Spinal cord (tissue), 10 donors: ENCODE results near the gene OGT. TPM values are rescaled to one million over a fixed set of nuclear protein-coding genes. Genes with fewer than 3 reads are reported as not detected.
A peak's percentile ranks its signal among the peaks of the same experiment; 100 is the strongest.

Experiments used
- DNase-seq, 6 donors: peaks; one replicate each; pipeline versions ENCODE4 v3.0.0 to v3.0.0-alpha.2; 2013 to 2015; ENCODE audit warnings: low spot score in 6 of 6, low read depth in 4 of 6
- H3K27ac ChIP-seq: one replicate; pipeline ENCODE4 v1.5.1; 2013; ENCODE audit warnings: low read depth, low read length, control low read depth
- H3K27me3 ChIP-seq: one replicate; pipeline ENCODE4 v1.6.1; 2013; ENCODE audit warnings: low read length; ENCODE audit not compliant: control insufficient read depth, insufficient read depth
- H3K36me3 ChIP-seq: one replicate; pipeline ENCODE4 v1.6.1; 2013; ENCODE audit warnings: low read length; ENCODE audit not compliant: control insufficient read depth, insufficient read depth
- H3K4me1 ChIP-seq: one replicate; pipeline ENCODE4 v1.6.1; 2013; ENCODE audit warnings: low read length; ENCODE audit not compliant: control insufficient read depth, insufficient read depth
- H3K4me3 ChIP-seq: one replicate; pipeline ENCODE4 v1.5.1; 2013; ENCODE audit warnings: low read depth, low read length, control low read depth
- H3K9me3 ChIP-seq: one replicate; pipeline ENCODE4 v1.6.1; 2013; ENCODE audit warnings: low read length; ENCODE audit not compliant: control insufficient read depth, insufficient read depth
- WGBS: methylation state at CpG from one replicate; pipeline ENCODE4 v1.1.5; 2013; ENCODE audit warnings: missing lambda C conversion rate; ENCODE audit not compliant: insufficient coverage; 5-methylcytosine and 5-hydroxymethylcytosine counted together
- polyA plus RNA-seq, 2 donors: library from polyadenylated mRNA; unstranded; fragments of 120-200 nt; gene quantifications; one replicate each; pipeline ENCODE4 v1.2.1, GENCODE V29; 2013; ENCODE audit not compliant: insufficient read length in 2 of 2
- total RNA-seq, 2 donors: library from RNA; depleted of rRNA in 1 of 2; stranded (reverse); fragments of 120-200 nt in 1 of 2; fragments of >200 nt in 1 of 2; gene quantifications; one replicate each; pipeline versions ENCODE4 v1.2.3 to v1.2.4, GENCODE V29; 2013 to 2014
- donor health status: healthy.

OGT gene
- total and polyA plus RNA-seq, 4 donors = 111 to 187 (median 127) TPM

DNA sequence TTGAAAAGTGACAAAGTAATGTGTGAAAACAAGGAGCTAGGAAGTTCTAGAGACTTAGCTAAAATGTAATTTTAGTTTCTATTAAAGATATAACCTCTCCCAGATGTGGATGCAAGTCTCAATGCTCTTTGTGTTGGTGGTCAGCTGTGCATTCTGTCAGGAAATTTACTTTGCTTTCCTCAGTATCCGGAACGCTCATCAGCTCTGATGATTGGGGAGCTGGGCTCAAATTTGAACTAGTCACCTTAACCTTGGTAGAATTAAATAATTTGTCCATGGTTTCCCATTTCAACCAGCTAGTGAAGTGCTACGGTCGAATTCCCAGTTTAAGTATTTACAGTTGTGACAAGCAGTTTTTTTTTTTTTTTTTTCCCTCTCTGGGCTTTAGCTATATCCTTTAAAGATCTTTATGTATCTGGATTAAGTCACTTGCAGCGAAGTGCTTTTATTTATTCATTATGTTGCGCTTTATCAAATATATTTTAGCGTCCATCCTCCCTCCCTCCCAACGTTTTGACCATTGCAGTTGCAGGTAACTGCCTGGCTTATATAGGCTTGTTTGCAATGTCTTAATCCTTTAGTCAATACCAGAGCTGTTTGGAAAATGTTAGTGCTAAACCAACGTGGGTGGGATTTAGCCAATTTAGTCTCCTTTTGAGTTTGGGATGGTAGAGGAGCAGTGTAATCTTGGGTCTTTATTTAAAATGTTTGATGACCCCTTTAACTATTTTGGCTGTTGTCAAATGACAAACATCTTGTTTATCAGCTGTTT is 2.1 kb downstream of the OGT start:
- peak in 1 of 6 donors; percentile 1 for DNase-seq
- peak overlapping the region; percentile 81 for H3K4me3 ChIP-seq
- WGBS = 20% methylated on average over 1 of the region's 9 CpGs
- no peaks in the 10 kb centered on the region for H3K9me3 ChIP-seq
- no peaks in the 10 kb centered on the region for H3K27me3 ChIP-seq
- peaks cover 2% of the 10 kb centered on the region for H3K4me1 ChIP-seq
- H3K36me3 ChIP-seq = no peaks in the 10 kb centered on the region
- H3K27ac ChIP-seq = peak overlapping the region; percentile 90

DNA sequence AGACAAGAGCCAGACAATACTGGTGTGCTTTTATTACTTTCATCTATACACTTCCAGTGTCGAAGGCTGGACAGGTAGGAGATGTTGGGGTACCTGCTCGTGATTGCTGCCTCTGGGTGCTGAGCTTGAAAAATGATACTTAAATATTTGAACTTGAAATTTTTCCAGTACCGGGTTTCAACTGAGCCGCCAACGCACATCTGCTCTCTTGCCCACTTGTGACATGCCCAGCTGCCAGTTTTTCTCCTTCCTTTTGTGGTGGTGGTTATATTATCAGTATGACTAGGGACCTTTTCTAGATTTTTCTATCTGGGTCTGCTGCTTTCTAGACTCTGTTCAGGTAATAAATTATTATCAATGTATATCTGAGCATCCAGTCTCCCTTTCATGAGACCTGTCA is 3.4 kb downstream of the OGT start:
- WGBS = no CpG with 5 or more reads among the region's 5 CpGs

DNA sequence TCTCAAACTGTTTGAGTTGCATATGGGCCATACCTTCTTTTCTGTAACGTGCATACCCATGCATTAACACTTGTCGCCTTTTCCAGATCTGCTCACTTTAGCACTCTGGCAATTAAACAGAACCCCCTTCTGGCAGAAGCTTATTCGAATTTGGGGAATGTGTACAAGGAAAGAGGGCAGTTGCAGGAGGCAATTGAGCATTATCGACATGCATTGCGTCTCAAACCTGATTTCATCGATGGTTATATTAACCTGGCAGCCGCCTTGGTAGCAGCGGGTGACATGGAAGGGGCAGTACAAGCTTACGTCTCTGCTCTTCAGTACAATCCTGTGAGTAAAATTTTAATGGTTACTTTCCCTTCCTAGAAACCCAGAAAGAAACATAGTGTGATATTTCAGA is 4.8 kb downstream of the OGT start:
- H3K9me3 ChIP-seq = no peaks in the 10 kb centered on the region
- H3K27ac ChIP-seq = no peak overlapping the region
- no peaks in the 10 kb centered on the region for H3K27me3 ChIP-seq
- no peaks in the 10 kb centered on the region for H3K36me3 ChIP-seq
- DNase-seq = no peak
- H3K4me1 ChIP-seq = peaks cover 2% of the 10 kb centered on the region
- WGBS = 80% methylated on average over 5 of the region's 9 CpGs
- H3K4me3 ChIP-seq = no peak overlapping the region

More for the DNA sequence above, 3.4 kb downstream of the OGT start:
- DNase-seq = peak in 2 of 6 donors; percentile 6 to 8
- H3K9me3 ChIP-seq = no peaks in the 10 kb centered on the region
- no peak overlapping the region for H3K27ac ChIP-seq
- no peak overlapping the region for H3K4me3 ChIP-seq
- peaks cover 2% of the 10 kb centered on the region for H3K4me1 ChIP-seq
- H3K36me3 ChIP-seq = no peaks in the 10 kb centered on the region
- no peaks in the 10 kb centered on the region for H3K27me3 ChIP-seq

DNA sequence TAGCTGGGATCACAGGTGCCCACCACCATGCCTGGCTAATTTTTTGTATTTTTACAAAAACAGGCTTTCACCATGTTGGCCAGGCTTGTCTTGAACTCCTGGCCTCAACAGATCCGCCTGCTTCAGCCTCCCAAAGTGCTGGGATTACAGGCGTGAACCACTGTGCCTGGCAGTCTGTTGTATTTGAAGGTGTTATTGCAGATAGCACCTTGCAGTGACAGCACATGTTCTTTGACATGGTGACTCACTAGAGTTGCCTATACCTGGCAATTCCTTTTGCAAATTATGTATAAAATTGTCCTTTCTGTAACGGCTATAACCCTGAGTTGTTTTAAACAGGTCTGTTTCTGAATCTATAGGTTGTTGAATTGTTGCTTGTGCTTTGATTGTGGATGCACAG is 7.9 kb downstream of the OGT start:
- peaks cover 2% of the 10 kb centered on the region for H3K4me1 ChIP-seq
- no peak overlapping the region for H3K4me3 ChIP-seq
- WGBS = 100% methylated on average over 1 of the region's 3 CpGs
- H3K36me3 ChIP-seq = no peaks in the 10 kb centered on the region
- no peak for DNase-seq
- no peaks in the 10 kb centered on the region for H3K27me3 ChIP-seq
- H3K9me3 ChIP-seq = no peaks in the 10 kb centered on the region
- H3K27ac ChIP-seq = no peak overlapping the region

DNA sequence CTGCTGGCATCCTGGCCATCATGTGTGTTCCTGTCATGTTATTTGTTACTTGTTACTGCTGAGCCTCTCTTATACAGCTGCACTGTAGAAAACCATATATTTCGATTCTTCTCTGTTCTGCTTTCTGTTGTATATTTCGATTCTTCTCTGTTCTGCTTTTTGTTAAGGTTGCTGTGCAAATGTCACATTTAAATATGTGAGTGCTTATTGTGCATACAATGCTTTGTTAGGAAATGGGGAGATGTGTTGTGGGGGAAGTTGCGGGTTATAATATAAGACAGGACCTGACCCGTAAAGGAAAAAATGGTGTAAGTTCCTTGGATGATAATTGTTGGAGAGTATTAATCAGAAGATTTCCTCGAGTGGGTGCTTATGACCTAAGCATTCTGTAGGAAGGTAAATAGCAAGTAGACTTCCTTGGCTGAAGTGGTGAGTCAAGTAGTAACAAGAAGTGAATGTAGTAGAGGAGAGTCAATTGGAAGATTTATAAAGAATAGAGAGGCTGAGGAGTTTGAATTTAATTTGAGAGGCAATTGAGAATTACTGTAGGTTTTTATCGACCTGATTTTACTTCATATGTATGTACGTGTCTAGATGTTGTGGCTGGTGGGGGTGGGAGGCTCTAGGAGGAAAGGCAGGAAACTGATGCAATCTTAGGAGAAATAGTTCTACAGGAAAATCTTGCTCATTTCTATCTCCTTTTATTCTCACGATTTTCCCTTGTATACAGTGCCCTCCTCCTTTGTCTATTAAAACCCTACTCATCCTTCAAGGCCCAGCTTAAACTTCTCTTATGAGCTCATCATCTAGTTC is 8.5 kb downstream of the OGT start:
- WGBS = 73% methylated on average over 4 of the region's 8 CpGs
- Histone ChIP-seq H3K9me3 (no peaks in the 10 kb centered on the region), H3K4me3 (no peak overlapping the region), H3K27me3 (no peaks in the 10 kb centered on the region), H3K36me3 (no peaks in the 10 kb centered on the region), H3K27ac (no peak overlapping the region), H3K4me1 (peaks cover 2% of the 10 kb centered on the region)
- no peak for DNase-seq

DNA sequence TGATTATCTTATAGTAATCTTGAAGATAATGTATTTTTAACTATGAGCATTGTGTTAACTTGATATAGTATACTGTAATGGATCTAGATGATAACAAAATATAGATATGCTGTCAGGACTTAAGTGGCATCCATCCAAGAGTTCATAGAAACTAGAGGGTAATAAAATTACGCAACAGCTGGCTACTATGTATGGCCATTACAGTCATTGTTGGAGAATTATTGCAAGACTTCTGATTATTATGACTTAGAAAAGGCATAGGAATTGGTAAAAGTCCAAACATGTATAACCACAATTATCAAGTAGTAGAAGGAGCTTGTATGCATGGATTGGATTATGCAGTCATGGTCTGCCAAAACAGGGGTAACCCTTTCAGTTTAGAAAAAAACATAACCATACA is 9.5 kb downstream of the OGT start:
- Histone ChIP-seq H3K4me3 (no peak overlapping the region), H3K27ac (no peak overlapping the region), H3K27me3 (no peaks in the 10 kb centered on the region), H3K36me3 (peaks cover under 1% of the 10 kb centered on the region), H3K9me3 (no peaks in the 10 kb centered on the region), H3K4me1 (peaks cover 2% of the 10 kb centered on the region)
- WGBS = 60% methylated on average over 1 of the region's 1 CpG
- DNase-seq = no peak

DNA sequence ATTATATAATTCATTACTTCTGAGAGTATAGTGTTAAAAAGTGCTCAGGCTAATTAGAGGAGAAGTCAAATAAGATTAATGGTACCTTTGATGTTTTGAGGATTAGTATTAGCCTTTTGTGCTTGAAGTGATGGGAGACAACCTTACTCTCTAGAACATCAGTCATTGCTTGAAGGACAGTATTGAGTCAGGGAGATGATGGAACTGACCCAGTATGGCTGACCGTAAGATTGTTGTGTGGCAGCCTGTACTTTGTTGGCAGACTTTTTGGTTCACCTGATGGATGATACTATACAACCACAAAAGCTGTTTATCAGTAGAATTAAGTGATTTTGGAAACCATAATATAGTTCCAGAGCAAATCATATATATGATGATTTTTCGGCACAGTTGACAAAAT is 9.9 kb downstream of the OGT start:
- Histone ChIP-seq H3K36me3 (peaks cover 3% of the 10 kb centered on the region), H3K27ac (no peak overlapping the region), H3K4me1 (peaks cover under 1% of the 10 kb centered on the region), H3K9me3 (no peaks in the 10 kb centered on the region), H3K4me3 (no peak overlapping the region), H3K27me3 (no peaks in the 10 kb centered on the region)
- WGBS = no CpG with 5 or more reads among the region's 2 CpGs
- no peak for DNase-seq

GRCh38 chrX:71543316-71543715 is 10.4 kb downstream of the OGT start:
- WGBS = 83% methylated on average over 1 of the region's 2 CpGs
- peaks cover 3% of the 10 kb centered on the region for H3K36me3 ChIP-seq
- H3K4me1 ChIP-seq = no peaks in the 10 kb centered on the region
- no peaks in the 10 kb centered on the region for H3K27me3 ChIP-seq
- no peaks in the 10 kb centered on the region for H3K9me3 ChIP-seq
- no peak overlapping the region for H3K27ac ChIP-seq
- DNase-seq = no peak
- no peak overlapping the region for H3K4me3 ChIP-seq

GRCh38 chrX:71545364-71545763 is 12.5 kb downstream of the OGT start:
- H3K27me3 ChIP-seq = no peaks in the 10 kb centered on the region
- 77% methylated on average over 2 of the region's 7 CpGs for WGBS
- H3K4me1 ChIP-seq = no peaks in the 10 kb centered on the region

More at GRCh38 chrX:71545364-71545763, 12.5 kb downstream of the OGT start:
- no peaks in the 10 kb centered on the region for H3K9me3 ChIP-seq
- H3K27ac ChIP-seq = no peak overlapping the region
- no peak for DNase-seq
- no peak overlapping the region for H3K4me3 ChIP-seq
- H3K36me3 ChIP-seq = peaks cover 5% of the 10 kb centered on the region
